Activated naive CD4-positive, alpha-beta T cell treated with anti-CD3 and anti-CD28 coated beads for 36 hours (primary cell): ENCODE results near the gene AMPD3. TPM values are rescaled to one million over a fixed set of nuclear protein-coding genes. Genes with fewer than 3 reads are reported as not detected.

Experiments
- CTCF ChIA-PET: fragments of 350-600 bp; sonication (Branson Sonifier 250); formaldehyde crosslinking; loops from one replicate; lab custom pipeline; 2021; ENCODE audit warnings: antibody characterized with exemption; lab: Charles Lee
- DNase-seq: peaks from one replicate; pipeline ENCODE4 v3.0.0-alpha.2; 2020
- H3K27ac Mint-ChIP-seq: one replicate; pipeline ENCODE4 v1.8.0; 2021; ENCODE audit warnings: mild to moderate bottlenecking, mixed read lengths
- H3K27me3 Mint-ChIP-seq: one replicate; pipeline ENCODE4 v1.8.0; 2021; ENCODE audit warnings: low read depth, mixed read lengths
- H3K36me3 Mint-ChIP-seq: one replicate; pipeline ENCODE4 v1.8.0; 2021; ENCODE audit warnings: low read depth, mixed read lengths
- H3K4me1 Mint-ChIP-seq: one replicate; pipeline ENCODE4 v1.8.0; 2021; ENCODE audit warnings: low read depth, mixed read lengths
- H3K4me3 Mint-ChIP-seq: one replicate; pipeline ENCODE4 v1.8.0; 2021; ENCODE audit warnings: mild to moderate bottlenecking, moderate library complexity, mixed read lengths
- H3K9me3 Mint-ChIP-seq: one replicate; pipeline ENCODE4 v1.8.0; 2021; ENCODE audit warnings: mixed read lengths
- intact Hi-C: fragments of 100-400 bp; cut with micrococcal nuclease; formaldehyde crosslinking; loops from one replicate; pipeline ENCODE4 v1.15.1; 2023
- total RNA-seq, 2 experiments: library from RNA; stranded (reverse); gene quantifications; one replicate each; pipeline ENCODE4 v1.2.3, GENCODE V29; 2021

AMPD3 gene
- total RNA-seq, 2 experiments from 2014 or later, result 11.5 to 13.0 TPM

- H3K27me3 Mint-ChIP-seq, result no peaks in the 10 kb centered on the region
- H3K27ac Mint-ChIP-seq, result no peak overlapping the region
- H3K4me1 Mint-ChIP-seq, result peaks cover 22% of the 10 kb centered on the region
- CTCF ChIA-PET, result interaction anchor here (1.8 kb wide), 1 partner anchor 78 kb away, joined by 4 read pairs; the partner anchor contains the start of gene RNF141
- intact Hi-C loops, result no loop called here
- H3K4me3 Mint-ChIP-seq, result no peak overlapping the region
- H3K36me3 Mint-ChIP-seq, result peaks cover 29% of the 10 kb centered on the region
- H3K9me3 Mint-ChIP-seq, result no peaks in the 10 kb centered on the region
- no peak for DNase-seq
Observed at GRCh38 chr11:10462746-10463300, 7.8 kb downstream of the AMPD3 start.

- Mint-ChIP-seq H3K36me3 (peaks cover 1% of the 10 kb centered on the region), H3K9me3 (no peaks in the 10 kb centered on the region), H3K27me3 (no peaks in the 10 kb centered on the region), H3K27ac (no peak overlapping the region), H3K4me3 (no peak overlapping the region), H3K4me1 (peaks cover 4% of the 10 kb centered on the region)
- no peak for DNase-seq
- CTCF ChIA-PET, result no interaction called here
- intact Hi-C loops, result no loop called here
Observed at GRCh38 chr11:10473371-10473770, 18.3 kb downstream of the AMPD3 start.

- no peak overlapping the region for H3K4me3 Mint-ChIP-seq
- intact Hi-C loops, result no loop called here
- no peak for DNase-seq
- CTCF ChIA-PET, result no interaction called here
- H3K27me3 Mint-ChIP-seq, result no peaks in the 10 kb centered on the region
- H3K36me3 Mint-ChIP-seq, result peaks cover 1% of the 10 kb centered on the region
- H3K27ac Mint-ChIP-seq, result no peak overlapping the region
- no peaks in the 10 kb centered on the region for H3K9me3 Mint-ChIP-seq
- H3K4me1 Mint-ChIP-seq, result peaks cover 2% of the 10 kb centered on the region
Observed at GRCh38 chr11:10474551-10474950, 19.5 kb downstream of the AMPD3 start.

- no peak for DNase-seq
- H3K9me3 Mint-ChIP-seq, result no peaks in the 10 kb centered on the region
- no peaks in the 10 kb centered on the region for H3K27me3 Mint-ChIP-seq
- H3K4me1 Mint-ChIP-seq, result peaks cover 2% of the 10 kb centered on the region
- CTCF ChIA-PET, result interaction anchor here (0.8 to 1.0 kb wide), 2 partner anchors 49 to 64 kb away, joined by 3 read pairs; partner anchors contain the start of gene RNF141
- H3K27ac Mint-ChIP-seq, result no peak overlapping the region
- H3K36me3 Mint-ChIP-seq, result peaks cover 1% of the 10 kb centered on the region
- H3K4me3 Mint-ChIP-seq, result no peak overlapping the region
- intact Hi-C loops, result no loop called here
Observed at GRCh38 chr11:10476342-10476741, 21.3 kb downstream of the AMPD3 start.

GRCh38 chr11:10476927-10477689 lies 22.0 kb downstream of the AMPD3 start:
- CTCF ChIA-PET, result interaction anchor here (0.8 to 1.0 kb wide), 2 partner anchors 50 to 64 kb away, joined by 3 read pairs; partner anchors contain the start of gene RNF141
- intact Hi-C loops, result no loop called here
- H3K4me3 Mint-ChIP-seq, result no peak overlapping the region

GRCh38 chr11:10477690-10478046 lies 22.6 kb downstream of the AMPD3 start:
- CTCF ChIA-PET, result no interaction called here
- intact Hi-C loops, result no loop called here
- Mint-ChIP-seq H3K9me3 (no peaks in the 10 kb centered on the region), H3K36me3 (peaks cover 1% of the 10 kb centered on the region), H3K4me1 (peaks cover 2% of the 10 kb centered on the region), H3K4me3 (no peak overlapping the region), H3K27ac (no peak overlapping the region), H3K27me3 (no peaks in the 10 kb centered on the region)
- DNase-seq, result no peak

More at GRCh38 chr11:10476927-10477689, 22.0 kb downstream of the AMPD3 start:
- Mint-ChIP-seq H3K27me3 (no peaks in the 10 kb centered on the region), H3K36me3 (peaks cover 1% of the 10 kb centered on the region), H3K4me1 (peaks cover 2% of the 10 kb centered on the region), H3K9me3 (no peaks in the 10 kb centered on the region), H3K27ac (no peak overlapping the region)
- no peak for DNase-seq

GRCh38 chr11:10478066-10478465 lies 23.0 kb downstream of the AMPD3 start:
- Mint-ChIP-seq H3K9me3 (no peaks in the 10 kb centered on the region), H3K4me3 (no peak overlapping the region), H3K27ac (no peak overlapping the region)

GRCh38 chr11:10478574-10479550 lies 23.8 kb downstream of the AMPD3 start:
- DNase-seq, result no peak
- peaks cover 1% of the 10 kb centered on the region for H3K36me3 Mint-ChIP-seq
- CTCF ChIA-PET, result interaction anchor here (0.5 to 1.3 kb wide), 2 partner anchors 17 to 73 kb away, joined by 3 read pairs; no protein-coding TSS in a partner anchor

More at GRCh38 chr11:10478066-10478465, 23.0 kb downstream of the AMPD3 start:
- Mint-ChIP-seq H3K4me1 (peaks cover 2% of the 10 kb centered on the region), H3K36me3 (peaks cover 1% of the 10 kb centered on the region), H3K27me3 (no peaks in the 10 kb centered on the region)
- intact Hi-C loops, result no loop called here
- DNase-seq, result no peak
- CTCF ChIA-PET, result no interaction called here

GRCh38 chr11:10480026-10480425 lies 25.0 kb downstream of the AMPD3 start:
- H3K4me3 Mint-ChIP-seq, result no peak overlapping the region
- CTCF ChIA-PET, result interaction anchor here (0.6 to 1.3 kb wide), 2 partner anchors 35 to 74 kb away, joined by 3 read pairs; no protein-coding TSS in a partner anchor
- intact Hi-C loops, result no loop called here
- no peak for DNase-seq
- H3K9me3 Mint-ChIP-seq, result no peaks in the 10 kb centered on the region
- no peak overlapping the region for H3K27ac Mint-ChIP-seq
- H3K4me1 Mint-ChIP-seq, result no peaks in the 10 kb centered on the region
- H3K36me3 Mint-ChIP-seq, result peaks cover 1% of the 10 kb centered on the region
- no peaks in the 10 kb centered on the region for H3K27me3 Mint-ChIP-seq

More at GRCh38 chr11:10478574-10479550, 23.8 kb downstream of the AMPD3 start:
- intact Hi-C loops, result no loop called here
- Mint-ChIP-seq H3K4me1 (peaks cover 2% of the 10 kb centered on the region), H3K27me3 (no peaks in the 10 kb centered on the region), H3K4me3 (no peak overlapping the region), H3K9me3 (no peaks in the 10 kb centered on the region), H3K27ac (no peak overlapping the region)

- H3K9me3 Mint-ChIP-seq, result no peaks in the 10 kb centered on the region
- intact Hi-C loops, result no loop called here
- CTCF ChIA-PET, result interaction anchor here (0.6 kb wide), 1 partner anchor 162 kb away, joined by 3 read pairs; no protein-coding TSS in a partner anchor
- H3K27ac Mint-ChIP-seq, result no peak overlapping the region
- no peak overlapping the region for H3K4me3 Mint-ChIP-seq
- no peak for DNase-seq
- H3K27me3 Mint-ChIP-seq, result no peaks in the 10 kb centered on the region
- H3K36me3 Mint-ChIP-seq, result peaks cover 1% of the 10 kb centered on the region
- no peaks in the 10 kb centered on the region for H3K4me1 Mint-ChIP-seq
Observed at GRCh38 chr11:10480760-10481159, 25.7 kb downstream of the AMPD3 start.

- CTCF ChIA-PET, result interaction anchor here (0.6 to 1.0 kb wide), 2 partner anchors 115 to 163 kb away, joined by 3 read pairs; no protein-coding TSS in a partner anchor
- Mint-ChIP-seq H3K27me3 (no peaks in the 10 kb centered on the region), H3K27ac (no peak overlapping the region), H3K36me3 (no peaks in the 10 kb centered on the region), H3K4me1 (no peaks in the 10 kb centered on the region), H3K9me3 (no peaks in the 10 kb centered on the region), H3K4me3 (no peak overlapping the region)
- no peak for DNase-seq
- intact Hi-C loops, result no loop called here
Observed at GRCh38 chr11:10481560-10482349, 26.7 kb downstream of the AMPD3 start.
